ENCODE measurements around the gene FAM163B.

The FAM163B gene

DNA sequence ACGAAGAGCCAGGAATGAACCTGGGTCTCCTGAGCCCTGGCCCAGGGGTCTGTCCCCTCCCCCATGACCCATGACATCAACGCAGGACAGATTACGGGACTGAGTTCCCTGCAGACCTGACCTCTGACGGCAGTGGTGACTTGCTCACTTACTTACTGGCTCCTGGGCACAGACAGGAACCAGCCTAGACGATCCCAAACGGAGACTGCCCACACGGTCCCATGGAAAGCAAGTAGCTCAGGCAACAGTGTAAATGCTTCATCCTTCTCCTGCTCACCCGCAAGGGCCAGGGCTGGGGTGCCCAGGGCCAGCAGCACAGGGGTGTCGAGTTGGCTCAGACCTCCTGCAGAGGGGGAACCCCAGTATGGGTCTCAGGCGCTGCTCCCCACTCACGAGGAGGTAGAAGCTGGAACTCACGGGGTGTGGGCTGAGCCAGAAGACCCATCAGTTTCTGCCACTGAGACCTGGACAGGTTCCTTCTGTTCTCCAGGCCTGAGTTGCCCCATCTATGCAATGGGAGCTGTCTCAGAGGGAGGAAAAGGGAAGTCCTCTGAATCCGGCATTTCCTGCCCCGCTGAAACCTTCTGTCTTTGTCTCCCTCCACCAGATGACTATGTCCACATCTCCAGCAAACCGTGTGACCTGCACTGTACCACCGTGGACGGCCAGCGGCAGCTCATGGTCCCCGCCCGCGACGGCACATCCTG is 69.0 kb downstream of the FAM163B start:
- Histone ChIP-seq H3K4me3 (ENCODE audit: low read length) (no peak overlapping the region), H3K27me3 (ENCODE audit: insufficient read depth, low read length) (peaks cover 16% of the 10 kb centered on the region), H3K36me3 (ENCODE audit: insufficient read depth, low read length) (no peaks in the 10 kb centered on the region), H2AFZ (ENCODE audit: low read depth, low read length) (no peak overlapping the region), H3K4me1 (ENCODE audit: insufficient read depth, low read length) (no peaks in the 10 kb centered on the region), H3K9me3 (ENCODE audit: low read length) (no peaks in the 10 kb centered on the region)

GRCh38 chr9:133538851-133539833 is 70.0 kb downstream of the FAM163B start:
- Histone ChIP-seq H3K4me3 (ENCODE audit: low read length) (no peak overlapping the region), H3K36me3 (ENCODE audit: insufficient read depth, low read length) (no peaks in the 10 kb centered on the region), H3K4me1 (ENCODE audit: insufficient read depth, low read length) (peaks cover 6% of the 10 kb centered on the region), H3K9me3 (ENCODE audit: low read length) (no peaks in the 10 kb centered on the region), H2AFZ (ENCODE audit: low read depth, low read length) (no peak overlapping the region), H3K27me3 (ENCODE audit: insufficient read depth, low read length) (peaks cover 20% of the 10 kb centered on the region)

DNA sequence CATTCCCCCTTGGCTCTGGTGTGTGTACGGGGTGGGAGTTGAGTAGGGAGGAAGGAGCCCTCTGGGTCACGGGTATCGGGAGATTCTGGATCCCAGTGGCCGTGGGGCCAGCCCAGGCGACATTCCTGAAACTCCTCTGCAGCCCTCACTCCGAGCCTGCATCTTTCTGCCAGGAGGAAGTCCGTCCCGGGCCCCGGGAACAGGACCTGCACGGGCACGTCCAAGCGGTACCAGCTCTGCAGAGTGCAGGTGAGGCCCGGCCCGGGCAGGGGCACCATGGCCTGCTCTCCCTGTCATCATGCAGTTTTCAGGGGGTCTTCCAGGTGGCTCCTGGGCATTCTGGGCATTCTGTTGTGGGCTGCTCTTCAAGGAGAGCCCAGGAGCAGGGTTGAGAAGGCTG is 71.0 kb downstream of the FAM163B start:
- H3K4me1 ChIP-seq (ENCODE audit: insufficient read depth, low read length), result peaks cover 16% of the 10 kb centered on the region
- no peak overlapping the region for H3K4me3 ChIP-seq (ENCODE audit: low read length)
- no peaks in the 10 kb centered on the region for H3K36me3 ChIP-seq (ENCODE audit: insufficient read depth, low read length)
- H2AFZ ChIP-seq (ENCODE audit: low read depth, low read length), result no peak overlapping the region
- peaks cover 30% of the 10 kb centered on the region for H3K27me3 ChIP-seq (ENCODE audit: insufficient read depth, low read length)
- no peaks in the 10 kb centered on the region for H3K9me3 ChIP-seq (ENCODE audit: low read length)

DNA sequence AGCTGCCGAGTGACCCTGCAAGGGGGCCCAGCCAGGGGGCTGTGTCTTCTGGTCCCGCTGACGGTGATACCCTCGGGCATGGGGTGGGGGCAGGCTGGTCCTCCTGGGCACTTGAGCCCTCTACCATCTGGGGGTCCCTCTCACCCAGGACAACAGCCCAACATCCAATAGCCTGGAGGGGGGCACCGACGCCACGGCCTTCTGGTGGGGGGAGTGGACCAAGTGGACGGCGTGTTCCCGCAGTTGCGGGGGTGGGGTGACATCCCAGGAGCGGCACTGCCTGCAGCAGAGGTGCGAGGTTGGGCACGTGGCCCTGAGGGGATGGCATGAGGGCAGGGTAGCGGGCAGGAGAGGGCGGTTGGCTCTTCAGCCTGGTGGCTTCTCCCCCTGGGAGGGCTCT is 71.9 kb downstream of the FAM163B start:
- peaks cover 39% of the 10 kb centered on the region for H3K27me3 ChIP-seq (ENCODE audit: insufficient read depth, low read length)
- H3K9me3 ChIP-seq (ENCODE audit: low read length), result no peaks in the 10 kb centered on the region
- H2AFZ ChIP-seq (ENCODE audit: low read depth, low read length), result no peak overlapping the region
- H3K4me1 ChIP-seq (ENCODE audit: insufficient read depth, low read length), result peaks cover 16% of the 10 kb centered on the region
- no peaks in the 10 kb centered on the region for H3K36me3 ChIP-seq (ENCODE audit: insufficient read depth, low read length)
- H3K4me3 ChIP-seq (ENCODE audit: low read length), result no peak overlapping the region

GRCh38 chr9:133536536-133536935 is 72.7 kb downstream of the FAM163B start:
- Histone ChIP-seq H3K36me3 (ENCODE audit: insufficient read depth, low read length) (no peaks in the 10 kb centered on the region), H3K9me3 (ENCODE audit: low read length) (no peaks in the 10 kb centered on the region), H3K27me3 (ENCODE audit: insufficient read depth, low read length) (peaks cover 43% of the 10 kb centered on the region), H3K4me3 (ENCODE audit: low read length) (no peak overlapping the region), H3K4me1 (ENCODE audit: insufficient read depth, low read length) (peaks cover 16% of the 10 kb centered on the region), H2AFZ (ENCODE audit: low read depth, low read length) (no peak overlapping the region)

DNA sequence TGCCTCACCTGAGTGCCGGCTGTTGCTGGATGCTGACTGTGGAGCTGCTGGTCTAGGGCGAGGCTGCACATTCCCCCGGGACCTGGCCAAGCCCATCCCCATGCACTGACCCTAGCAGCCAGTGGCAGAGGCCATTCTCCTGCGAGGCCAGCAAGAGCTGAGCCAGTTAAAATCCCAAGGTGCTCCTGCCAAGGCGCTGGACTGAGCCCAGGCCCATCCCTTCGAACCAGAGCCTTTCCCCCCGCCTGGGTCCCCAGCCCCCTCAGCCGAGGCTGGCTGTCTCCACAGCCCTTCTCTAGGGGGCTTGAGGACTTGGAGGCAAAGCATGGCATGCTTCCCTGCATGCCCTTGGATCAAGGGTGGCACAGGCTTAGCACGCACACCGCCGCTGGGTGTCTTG is 73.1 kb downstream of the FAM163B start:
- Histone ChIP-seq H3K4me1 (ENCODE audit: insufficient read depth, low read length) (peaks cover 16% of the 10 kb centered on the region), H3K27me3 (ENCODE audit: insufficient read depth, low read length) (peaks cover 44% of the 10 kb centered on the region), H3K36me3 (ENCODE audit: insufficient read depth, low read length) (no peaks in the 10 kb centered on the region), H2AFZ (ENCODE audit: low read depth, low read length) (no peak overlapping the region), H3K4me3 (ENCODE audit: low read length) (no peak overlapping the region), H3K9me3 (ENCODE audit: low read length) (no peaks in the 10 kb centered on the region)

GRCh38 chr9:133535306-133535877 is 73.8 kb downstream of the FAM163B start:
- H3K9me3 ChIP-seq (ENCODE audit: low read length), result no peaks in the 10 kb centered on the region
- H3K4me1 ChIP-seq (ENCODE audit: insufficient read depth, low read length), result peaks cover 16% of the 10 kb centered on the region
- H2AFZ ChIP-seq (ENCODE audit: low read depth, low read length), result no peak overlapping the region
- H3K36me3 ChIP-seq (ENCODE audit: insufficient read depth, low read length), result no peaks in the 10 kb centered on the region
- H3K4me3 ChIP-seq (ENCODE audit: low read length), result no peak overlapping the region
- H3K27me3 ChIP-seq (ENCODE audit: insufficient read depth, low read length), result peaks cover 42% of the 10 kb centered on the region

DNA sequence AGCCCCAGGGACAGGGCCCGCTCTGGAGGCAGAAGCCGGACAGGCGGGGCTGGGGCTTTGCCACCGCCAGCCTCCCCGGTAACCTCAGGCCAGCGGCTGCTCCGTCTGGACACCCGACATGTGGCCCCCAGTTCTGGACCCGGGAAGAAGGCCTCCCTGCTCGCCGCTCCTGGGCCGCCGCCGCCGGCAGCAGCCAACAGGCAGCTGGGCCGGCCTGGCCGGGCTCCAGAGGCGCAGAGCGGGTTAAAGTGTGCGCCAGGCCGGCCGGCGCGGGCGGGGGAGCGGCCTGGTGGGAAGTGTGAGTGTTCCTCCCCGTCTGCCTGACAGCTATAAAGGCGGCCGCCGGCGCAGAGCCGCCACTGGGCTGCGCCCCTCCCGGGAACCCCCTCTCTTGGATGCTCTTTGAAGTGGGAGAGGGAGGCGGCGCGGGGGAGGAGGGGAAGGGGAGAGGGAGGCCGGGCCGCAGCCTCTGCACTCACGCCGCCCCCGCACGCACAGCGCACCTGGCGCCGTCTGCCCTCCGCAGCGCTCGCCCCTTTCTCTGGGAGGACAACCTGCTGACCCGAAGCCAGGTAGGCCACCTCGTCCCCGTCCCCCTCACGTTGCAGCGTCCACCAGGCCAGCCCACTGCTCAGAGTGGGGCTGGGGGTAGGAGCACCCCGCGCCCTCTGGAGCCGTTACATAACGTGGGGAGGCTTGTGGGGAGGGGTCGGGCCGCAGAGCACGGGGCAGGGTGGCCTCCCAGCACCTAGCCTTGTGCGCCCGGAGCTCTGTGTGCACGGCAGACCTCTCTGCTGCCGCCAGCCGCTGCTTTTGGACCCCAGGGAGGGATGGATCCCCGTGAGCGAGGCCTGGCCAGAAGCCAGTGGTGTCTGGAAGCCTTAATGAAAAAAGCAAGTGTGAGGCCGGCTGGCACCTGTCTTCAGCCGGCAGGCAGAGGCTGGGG is 74.6 kb downstream of the FAM163B start, which contains the start of gene ADAMTSL2:
TSS of gene ADAMTSL2 (plus strand) at position 359 of the 946 bp plus-strand sequence. CDS start 2,009 bp downstream, outside the sequence.
- H3K4me3 ChIP-seq (ENCODE audit: low read length), result peak within 1 kb of the TSS; percentile 24
- no peaks in the 10 kb centered on the region for H3K9me3 ChIP-seq (ENCODE audit: low read length)
- peaks cover 49% of the 10 kb centered on the region for H3K27me3 ChIP-seq (ENCODE audit: insufficient read depth, low read length)
- H3K36me3 ChIP-seq (ENCODE audit: insufficient read depth, low read length), result no peaks in the 10 kb centered on the region
- H2AFZ ChIP-seq (ENCODE audit: low read depth, low read length), result no peak within 1 kb of the TSS
- H3K4me1 ChIP-seq (ENCODE audit: insufficient read depth, low read length), result peaks cover 16% of the 10 kb centered on the region

- Histone ChIP-seq H3K9me3 (ENCODE audit: low read length) (no peaks in the 10 kb centered on the region), H3K36me3 (ENCODE audit: insufficient read depth, low read length) (no peaks in the 10 kb centered on the region), H3K27me3 (ENCODE audit: insufficient read depth, low read length) (peaks cover 57% of the 10 kb centered on the region), H3K4me1 (ENCODE audit: insufficient read depth, low read length) (peaks cover 16% of the 10 kb centered on the region), H2AFZ (ENCODE audit: low read depth, low read length) (no peak overlapping the region), H3K4me3 (ENCODE audit: low read length) (peak overlapping the region; percentile 11)
These were observed 75.3 kb downstream of the FAM163B start for GRCh38 chr9:133533857-133534256.

- Histone ChIP-seq H3K36me3 (ENCODE audit: insufficient read depth, low read length) (no peaks in the 10 kb centered on the region), H3K4me3 (ENCODE audit: low read length) (no peak overlapping the region), H2AFZ (ENCODE audit: low read depth, low read length) (no peak overlapping the region), H3K27me3 (ENCODE audit: insufficient read depth, low read length) (peaks cover 58% of the 10 kb centered on the region), H3K9me3 (ENCODE audit: low read length) (no peaks in the 10 kb centered on the region), H3K4me1 (ENCODE audit: insufficient read depth, low read length) (peaks cover 16% of the 10 kb centered on the region)
These were observed 76.1 kb downstream of the FAM163B start for GRCh38 chr9:133532937-133533668.

GRCh38 chr9:133531293-133531692 is 77.9 kb downstream of the FAM163B start:
- peaks cover 58% of the 10 kb centered on the region for H3K27me3 ChIP-seq (ENCODE audit: insufficient read depth, low read length)

GRCh38 chr9:133529874-133530273 is 79.3 kb downstream of the FAM163B start:
- no peaks in the 10 kb centered on the region for H3K36me3 ChIP-seq (ENCODE audit: insufficient read depth, low read length)
- no peak overlapping the region for H3K4me3 ChIP-seq (ENCODE audit: low read length)
- no peaks in the 10 kb centered on the region for H3K9me3 ChIP-seq (ENCODE audit: low read length)
- peaks cover 28% of the 10 kb centered on the region for H3K4me1 ChIP-seq (ENCODE audit: insufficient read depth, low read length)
- H3K27me3 ChIP-seq (ENCODE audit: insufficient read depth, low read length), result peaks cover 54% of the 10 kb centered on the region
- H2AFZ ChIP-seq (ENCODE audit: low read depth, low read length), result no peak overlapping the region

More at GRCh38 chr9:133531293-133531692, 77.9 kb downstream of the FAM163B start:
- H3K36me3 ChIP-seq (ENCODE audit: insufficient read depth, low read length), result no peaks in the 10 kb centered on the region
- H2AFZ ChIP-seq (ENCODE audit: low read depth, low read length), result no peak overlapping the region
- peaks cover 30% of the 10 kb centered on the region for H3K4me1 ChIP-seq (ENCODE audit: insufficient read depth, low read length)
- no peaks in the 10 kb centered on the region for H3K9me3 ChIP-seq (ENCODE audit: low read length)
- H3K4me3 ChIP-seq (ENCODE audit: low read length), result no peak overlapping the region

All from neuron (in vitro differentiated cells).